ENCODE data around the gene ZFR2. TPM values are rescaled to one million over a fixed set of nuclear protein-coding genes. Genes with fewer than 3 reads are reported as not detected.

The ZFR2 gene
- total and polyA plus RNA-seq, 9 donors: 0.05 to 0.25 (median 0.14) TPM; not detected in 3

- Histone ChIP-seq H3K4me1 (ENCODE audit: insufficient read depth) (no peaks in the 10 kb centered on the region), H3K9me3 (no peaks in the 10 kb centered on the region), H3K27ac (no peak overlapping the region), H3K27me3 (no peaks in the 10 kb centered on the region), H3K4me3 (no peak overlapping the region), H3K36me3 (no peaks in the 10 kb centered on the region)
- no peak for TF ChIP-seq POLR2A (IDR thresholded peaks at IDR 0.05)
- TF ChIP-seq EP300 (IDR thresholded peaks at IDR 0.05): no peak
- TF ChIP-seq CTCF (IDR thresholded peaks at IDR 0.05): no peak
- no peak for DNase-seq
- WGBS, 3 donors: 83 to 88% (median 87%) methylated on average over 34 to 35 of the region's 35 CpGs
- intact Hi-C loops (cut with DNase I): no loop called here
These were observed 34.3 kb downstream of the ZFR2 start for GRCh38 chr19:3834349-3835054.

- H3K4me3 ChIP-seq: no peak overlapping the region
- H3K9me3 ChIP-seq: no peaks in the 10 kb centered on the region
- no peaks in the 10 kb centered on the region for H3K36me3 ChIP-seq
- intact Hi-C loops (cut with DNase I): no loop called here
- H3K27me3 ChIP-seq: no peaks in the 10 kb centered on the region
- TF ChIP-seq POLR2A (IDR thresholded peaks at IDR 0.05): no peak
- no peak for TF ChIP-seq CTCF (IDR thresholded peaks at IDR 0.05)
- TF ChIP-seq EP300 (IDR thresholded peaks at IDR 0.05): no peak
- H3K27ac ChIP-seq: no peak overlapping the region
- 60 to 66% (median 63%) methylated on average over 34 of the region's 34 CpGs for WGBS, 3 donors
- no peak for DNase-seq
- H3K4me1 ChIP-seq (ENCODE audit: insufficient read depth): no peaks in the 10 kb centered on the region
These were observed 35.1 kb downstream of the ZFR2 start for GRCh38 chr19:3833578-3834348.

DNA sequence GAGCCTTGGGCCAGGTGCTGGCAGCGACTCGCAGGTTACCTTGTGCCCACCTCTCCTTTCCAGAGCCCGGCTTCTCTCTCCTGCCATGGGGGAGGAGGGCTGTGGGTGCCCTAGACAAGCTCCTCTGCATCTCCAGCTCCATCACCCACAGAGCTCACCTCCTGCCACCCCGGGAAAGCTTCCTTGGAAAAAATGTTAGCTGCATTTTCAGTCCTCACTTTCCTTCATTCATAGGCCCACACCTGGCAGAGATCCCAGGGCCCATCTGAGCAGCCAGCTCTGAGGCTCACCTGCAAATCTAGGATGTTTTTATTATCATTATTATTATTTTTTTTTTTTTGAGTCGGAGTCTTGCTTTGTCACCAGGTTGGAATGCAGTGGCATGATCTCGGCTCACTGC is 36.8 kb downstream of the ZFR2 start:
- Histone ChIP-seq H3K27ac (no peak overlapping the region), H3K36me3 (no peaks in the 10 kb centered on the region), H3K4me3 (no peak overlapping the region), H3K9me3 (no peaks in the 10 kb centered on the region), H3K27me3 (no peaks in the 10 kb centered on the region), H3K4me1 (ENCODE audit: insufficient read depth) (no peaks in the 10 kb centered on the region)
- TF ChIP-seq CTCF (IDR thresholded peaks at IDR 0.05) (no peak), EP300 (IDR thresholded peaks at IDR 0.05) (no peak), POLR2A (IDR thresholded peaks at IDR 0.05) (no peak)
- intact Hi-C loops (cut with DNase I): no loop called here
- DNase-seq: no peak
- 72 to 87% (median 84%) methylated on average over 6 of the region's 6 CpGs for WGBS, 3 donors

- Histone ChIP-seq H3K9me3 (no peaks in the 10 kb centered on the region), H3K36me3 (no peaks in the 10 kb centered on the region), H3K27me3 (no peaks in the 10 kb centered on the region), H3K4me3 (no peak overlapping the region), H3K4me1 (ENCODE audit: insufficient read depth) (no peaks in the 10 kb centered on the region), H3K27ac (no peak overlapping the region)
- WGBS, 3 donors: 52 to 58% (median 55%) methylated on average over 17 to 19 of the region's 19 CpGs
- no peak for DNase-seq
- TF ChIP-seq EP300 (IDR thresholded peaks at IDR 0.05): no peak
- no peak for TF ChIP-seq CTCF (IDR thresholded peaks at IDR 0.05)
- TF ChIP-seq POLR2A (IDR thresholded peaks at IDR 0.05): no peak
- intact Hi-C loops (cut with DNase I): no loop called here
These were observed 37.2 kb downstream of the ZFR2 start for GRCh38 chr19:3831601-3832000.
